A549 (cell line): ENCODE results near the gene BABAM2. TPM values are rescaled to one million over a fixed set of nuclear protein-coding genes. Genes with fewer than 3 reads are reported as not detected.
A peak's percentile ranks its signal among the peaks of the same experiment; 100 is the strongest.

Experiments
- ATAC-seq, 2 experiments: fragments of 200-7000 bp in 1 of 2; fragments of >200 bp in 1 of 2; cut with Nextera tagmentation in 1 of 2; cut with Tn5 transposase in 1 of 2; 3 replicates each; pipeline versions ENCODE4 v1.8.0 to v1.9.1; 2018 to 2020; ENCODE audit warnings: mild to moderate bottlenecking in 1 of 2, moderate library complexity in 1 of 2
- CTCF ChIA-PET: fragments of 300-600 bp; sonication (Branson Sonifier 250); formaldehyde crosslinking; extraction: SDS; loops from one replicate; lab custom pipeline; 2021; ENCODE audit warnings: antibody characterized with exemption, inconsistent platforms; lab: Yijun Ruan, JAX
- POLR2A ChIA-PET: fragments of 350-600 bp; formaldehyde crosslinking; extraction: SDS; loops from one replicate; lab custom pipeline; 2021; ENCODE audit warnings: antibody characterized with exemption, inconsistent platforms; lab: Yijun Ruan, JAX
- DNase-seq, 2 experiments: peaks; one replicate each; pipeline versions ENCODE4 v3.0.0 to v3.0.0-alpha.2; 2011 to 2016; ENCODE audit warnings: low read depth in 1 of 2, low spot score in 1 of 2
- FAIRE-seq: peaks from 2 replicates; lab custom pipeline; 2011; peaks lifted over from hg19 to GRCh38; lab: Jason Lieb, UNC
- H3K27ac ChIP-seq, 2 experiments: fragments of >200 bp; sonication (Bioruptor Twin); formaldehyde crosslinking; 3 replicates each; pipeline ENCODE4 v1.5.1; 2016 to 2017
- H3K4me1 ChIP-seq: fragments of >200 bp; sonication (Bioruptor Twin); formaldehyde crosslinking; 3 replicates; pipeline ENCODE4 v1.6.1; 2016
- H3K4me2 ChIP-seq: fragments of >200 bp; sonication (Bioruptor Twin); formaldehyde crosslinking; 3 replicates; pipeline ENCODE4 v1.6.1; 2016
- H3K4me3 ChIP-seq: fragments of >200 bp; sonication (Bioruptor Twin); formaldehyde crosslinking; 3 replicates; pipeline ENCODE4 v1.5.1; 2016
- H3K9me3 ChIP-seq: fragments of >200 bp; sonication (Bioruptor Twin); formaldehyde crosslinking; 3 replicates; pipeline ENCODE4 v1.6.1; 2016
- BCL3 ChIP-seq: fragments of >200 bp; sonication (Bioruptor Twin); formaldehyde crosslinking; IDR thresholded peaks from 3 replicates; pipeline ENCODE4 v1.6.1; 2016
- EHMT2 ChIP-seq: fragments of 200-600 bp; sonication (generic); IDR thresholded peaks from 2 replicates; pipeline ENCODE4 v1.6.1; 2016; ENCODE audit warnings: antibody characterized with exemption, low read depth, mild to moderate bottlenecking, moderate library complexity
- ESRRA ChIP-seq: fragments of 150-350 bp; IDR thresholded peaks from 2 replicates; pipeline ENCODE4 v1.6.1; 2014; ENCODE audit warnings: mild to moderate bottlenecking, low read length, borderline replicate concordance
- FOSL2 ChIP-seq, 2 experiments: fragments of 450-650 bp in 1 of 2; fragments of >200 bp in 1 of 2; sonication (Bioruptor Twin) in 1 of 2; formaldehyde crosslinking; IDR thresholded peaks; 2 replicates each; pipeline versions ENCODE4 v1.5.0 to v1.6.1; 2016 to 2020; ENCODE audit warnings: mild to moderate bottlenecking in 1 of 2, moderate library complexity in 1 of 2
- GATA3 ChIP-seq: IDR thresholded peaks from 2 replicates; pipeline ENCODE4 v1.6.1; 2012; ENCODE audit warnings: borderline replicate concordance
- HDAC2 ChIP-seq: fragments of 200-600 bp; sonication (generic); IDR thresholded peaks from 2 replicates; pipeline ENCODE4 v1.6.1; 2016
- HES2 ChIP-seq: fragments of >200 bp; sonication (Bioruptor Twin); formaldehyde crosslinking; IDR thresholded peaks from 2 replicates; pipeline ENCODE4 v1.6.1; 2016
- HEYL ChIP-seq: fragments of 250-450 bp; sonication (Bioruptor Pico); IDR thresholded peaks from 2 replicates; pipeline ENCODE4 v1.8.0; 2021; ENCODE audit warnings: mild to moderate bottlenecking, moderate library complexity
- HMGXB4 ChIP-seq: fragments of 250-450 bp; sonication (Bioruptor Pico); IDR thresholded peaks from 2 replicates; pipeline ENCODE4 v1.5.0; 2021; ENCODE audit warnings: mild to moderate bottlenecking, moderate library complexity, borderline replicate concordance
- JUNB ChIP-seq: fragments of >200 bp; sonication (Bioruptor Twin); formaldehyde crosslinking; IDR thresholded peaks from 2 replicates; pipeline ENCODE4 v1.6.1; 2016
- MAFK ChIP-seq: fragments of 450-650 bp; IDR thresholded peaks from 2 replicates; pipeline ENCODE4 v1.6.1; 2014; ENCODE audit not compliant: partially characterized antibody
- MAZ ChIP-seq: fragments of 150-350 bp; IDR thresholded peaks from 2 replicates; pipeline ENCODE4 v1.6.1; 2014; ENCODE audit warnings: antibody characterized with exemption, low read depth, low read length, borderline replicate concordance
- NFE2L2 ChIP-seq: fragments of 150-350 bp; conservative IDR thresholded peaks from 2 replicates; pipeline ENCODE4 v1.6.1; 2014; ENCODE audit warnings: low read length
- PHF8 ChIP-seq: fragments of 200-600 bp; sonication (generic); IDR thresholded peaks from 2 replicates; pipeline ENCODE4 v1.6.1; 2016; ENCODE audit warnings: low read depth, mild to moderate bottlenecking, antibody characterized with exemption, moderate library complexity, borderline replicate concordance
- POLR2A ChIP-seq: IDR thresholded peaks from 2 replicates; pipeline ENCODE4 v1.6.1; 2012; ENCODE audit warnings: mild to moderate bottlenecking, low read length
- RCOR1 ChIP-seq: fragments of 150-350 bp; IDR thresholded peaks from 2 replicates; pipeline ENCODE4 v1.6.1; 2014; ENCODE audit warnings: antibody characterized with exemption, low read length, low read depth
- REST ChIP-seq: fragments of 200-600 bp; sonication (generic); IDR thresholded peaks from 2 replicates; pipeline ENCODE4 v1.6.1; 2016; ENCODE audit warnings: antibody characterized with exemption, mild to moderate bottlenecking, moderate library complexity
- RFX5 ChIP-seq: fragments of 450-650 bp; IDR thresholded peaks from 2 replicates; pipeline ENCODE4 v1.7.1; 2014; ENCODE audit warnings: antibody characterized with exemption, mild to moderate bottlenecking, moderate library complexity
- SMC3 ChIP-seq: fragments of >200 bp; sonication (Bioruptor Twin); formaldehyde crosslinking; IDR thresholded peaks from 3 replicates; pipeline ENCODE4 v1.6.1; 2018; ENCODE audit warnings: inconsistent platforms
- ZNF302 ChIP-seq: fragments of 250-450 bp; sonication (Bioruptor Pico); IDR thresholded peaks from 2 replicates; pipeline ENCODE4 v1.9.0; 2021; ENCODE audit warnings: inconsistent platforms, mild to moderate bottlenecking, moderate library complexity
- WGBS: methylation state at CpG from one replicate; pipeline ENCODE4 v1.1.6; 2017; ENCODE audit errors: missing lambda C conversion rate; 5-methylcytosine and 5-hydroxymethylcytosine counted together
- polyA plus RNA-seq, 4 experiments: library from polyadenylated mRNA; depleted of rRNA in 3 of 4; stranded (reverse); fragments of >200 nt; fragmentation: RNase III in 1 of 4; extraction: RNeasy Plus Mini Kit Qiagen cat#74134 plus additional on column Dnase treatment in 1 of 4; gene quantifications; 2 replicates in 3 of 4; 3 replicates in 1 of 4; pipeline ENCODE4 v1.2.3, GENCODE V29; 2011 to 2017

The BABAM2 gene
- polyA plus RNA-seq, 2 of the 4 experiments (the other 2 are of a cell fraction), result 53.7 to 78.4 TPM

GRCh38 chr2:28381225-28382180 is 491.0 kb downstream of the BABAM2 start (continued):
- TF ChIP-seq ESRRA, result no peak
- no peak for TF ChIP-seq FOSL2 (IDR thresholded peaks at IDR 0.05)
- TF ChIP-seq FOSL2 (CRISPR knock-in tag; IDR thresholded peaks at IDR 0.05), result no peak
- TF ChIP-seq RFX5, result no peak
- TF ChIP-seq GATA3, result no peak
- no peak for TF ChIP-seq POLR2A
- TF ChIP-seq NFE2L2, result no peak

- TF ChIP-seq RCOR1 (no peak), POLR2A (no peak), SMC3 (no peak), ZNF302 (CRISPR knock-in tag) (no peak), HEYL (CRISPR knock-in tag) (no peak), MAFK (no peak), EHMT2 (no peak), JUNB (no peak), HDAC2 (no peak), FOSL2 (IDR thresholded peaks at IDR 0.05) (no peak), FOSL2 (CRISPR knock-in tag; IDR thresholded peaks at IDR 0.05) (no peak), HES2 (no peak), PHF8 (no peak), REST (no peak), HMGXB4 (CRISPR knock-in tag) (no peak), BCL3 (no peak), MAZ (no peak), RFX5 (no peak)
- FAIRE-seq (no peak), DNase-seq (no peak), ATAC-seq (peak in 1 of 2 experiments; percentile 11; a peak in 2 of 6 replicates)
- CTCF ChIA-PET, result interaction anchor here (0.6 to 2.0 kb wide), 4 partner anchors 9 to 659 kb away, joined by 3 to 12 read pairs (median 4); no protein-coding TSS in a partner anchor
- Histone ChIP-seq H3K4me1 (peaks cover 17% of the 10 kb centered on the region), H3K4me3 (no peak overlapping the region), H3K4me2 (no peak overlapping the region), H3K27ac (peak overlapping the region in 1 of 2 experiments; percentile 55; a peak in 3 of 6 replicates), H3K9me3 (no peaks in the 10 kb centered on the region)
- WGBS, result 93% methylated on average over 7 of the region's 7 CpGs
- POLR2A ChIA-PET, result no interaction called here
Observed at GRCh38 chr2:28382755-28383154, 492.2 kb downstream of the BABAM2 start.
